CD4-positive, alpha-beta T cell (primary cell): Measurements from ENCODE around the gene SETD3. TPM values are rescaled to one million over a fixed set of nuclear protein-coding genes. Genes with fewer than 3 reads are reported as not detected.

ENCODE experiments used
- ATAC-seq: fragments of 200-7000 bp; cut with Tn5 transposase; one replicate; pipeline ENCODE4 v1.10.0; 2022; ENCODE audit warnings: mild to moderate bottlenecking; ENCODE audit not compliant: poor library complexity
- CTCF ChIA-PET: fragments of 350-600 bp; sonication (Branson Sonifier 250); formaldehyde crosslinking; loops from one replicate; lab custom pipeline; 2021; ENCODE audit warnings: antibody characterized with exemption, inconsistent platforms; lab: Charles Lee
- POLR2A ChIA-PET: fragments of 350-600 bp; sonication (Branson Sonifier 250); formaldehyde crosslinking; loops from one replicate; lab custom pipeline; 2021; ENCODE audit warnings: antibody characterized with exemption, inconsistent platforms; lab: Charles Lee
- DNase-seq, 14 experiments: peaks; one replicate each; pipeline ENCODE4 v3.0.0-alpha.2; 2013 to 2020; ENCODE audit warnings: mixed read lengths in 2 of 14
- H3K27ac ChIP-seq, 2 donors: one replicate each; pipeline versions ENCODE4 v1.5.1 to v1.7.0; 2013; ENCODE audit warnings: low read length in 2 of 2, low read depth in 1 of 2, mild to moderate bottlenecking in 1 of 2
- H3K27me3 ChIP-seq, 2 experiments: 1 replicate in 1 of 2; 2 replicates in 1 of 2; pipeline versions ENCODE4 v1.6.1 to v1.7.0; 2013; ENCODE audit warnings: low read length in 2 of 2, control low read depth in 1 of 2, mild to moderate bottlenecking in 1 of 2, moderate library complexity in 1 of 2; ENCODE audit not compliant: insufficient read depth in 2 of 2, control insufficient read depth in 1 of 2
- H3K36me3 ChIP-seq: one replicate; pipeline ENCODE4 v1.6.1; 2013; ENCODE audit warnings: low read length, control low read depth; ENCODE audit not compliant: insufficient read depth
- H3K4me1 ChIP-seq: one replicate; pipeline ENCODE4 v1.6.1; 2013; ENCODE audit warnings: low read length, control low read depth; ENCODE audit not compliant: insufficient read depth
- H3K4me3 ChIP-seq: one replicate; pipeline ENCODE4 v1.5.1; 2013; ENCODE audit warnings: mild to moderate bottlenecking, low read length, moderate library complexity
- H3K9me3 ChIP-seq, 2 experiments: 1 replicate in 1 of 2; 2 replicates in 1 of 2; pipeline versions ENCODE4 v1.6.1 to v1.7.0; 2013; ENCODE audit warnings: low read length in 2 of 2, mild to moderate bottlenecking in 2 of 2, control low read depth in 1 of 2, moderate library complexity in 1 of 2; ENCODE audit not compliant: control insufficient read depth in 1 of 2, insufficient read depth in 1 of 2
- H3K27ac Mint-ChIP-seq: one replicate; pipeline ENCODE4 v1.8.0; 2020; ENCODE audit warnings: mixed read lengths
- H3K27me3 Mint-ChIP-seq: one replicate; pipeline ENCODE4 v1.8.0; 2021; ENCODE audit warnings: mixed read lengths
- H3K36me3 Mint-ChIP-seq: one replicate; pipeline ENCODE4 v1.8.0; 2021; ENCODE audit warnings: low read depth, mixed read lengths
- H3K4me1 Mint-ChIP-seq: one replicate; pipeline ENCODE4 v1.8.0; 2021; ENCODE audit warnings: low read depth, mixed read lengths
- H3K4me3 Mint-ChIP-seq: one replicate; pipeline ENCODE4 v1.8.0; 2020; ENCODE audit warnings: mild to moderate bottlenecking, mixed read lengths
- H3K9me3 Mint-ChIP-seq: one replicate; pipeline ENCODE4 v1.8.0; 2020; ENCODE audit warnings: mixed read lengths
- intact Hi-C, 2 experiments: fragments of 100-400 bp; cut with DNase I in 1 of 2; cut with micrococcal nuclease in 1 of 2; formaldehyde crosslinking; loops; one replicate each; pipeline versions ENCODE4 v1.15.1 to v1.9.0; 2023 to 2025; cut with DNase I, micrococcal nuclease
- total RNA-seq, 174 experiments: library from RNA in 2 of 174; stranded (reverse) in 2 of 174; gene quantifications; one replicate each; pipeline ENCODE4 v1.2.3 and lab custom pipeline; 2021 to 2026
- TF ChIP-seq, protein P1 (sequence below): fragments of 200-600 bp; IDR thresholded peaks from one replicate; pipeline ENCODE4 v1.8.0; 2022; ENCODE audit warnings: antibody characterized with exemption, mild to moderate bottlenecking

The SETD3 gene
- total RNA-seq, 2 experiments from 2014 or later, result 46.1 to 51.4 TPM

DNA sequence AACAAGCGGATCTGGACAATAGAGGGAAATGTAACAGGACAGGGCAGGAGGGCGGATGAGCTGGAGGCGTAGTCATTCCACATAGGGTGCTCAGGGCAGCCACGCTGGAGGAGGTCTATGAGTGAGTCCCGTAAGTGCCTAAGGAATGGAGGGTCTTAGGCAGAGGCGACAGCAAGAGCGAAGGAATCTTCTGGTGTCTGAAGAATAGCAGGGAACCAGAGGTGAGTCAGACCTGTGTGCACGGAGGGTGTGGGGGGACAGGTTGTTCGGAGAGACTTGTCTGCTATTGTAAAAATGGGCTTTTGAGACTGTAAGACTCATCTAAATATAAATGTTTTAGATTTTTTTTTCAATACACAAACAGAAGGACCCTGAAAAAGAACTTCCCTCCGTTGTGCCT is 70.6 kb downstream of the SETD3 start:
- ChIA-PET CTCF (no interaction called here), POLR2A (no interaction called here)
- H3K4me1 Mint-ChIP-seq, result peaks cover 6% of the 10 kb centered on the region
- ATAC-seq (no peak), DNase-seq (no peak)
- no peaks in the 10 kb centered on the region for H3K27me3 Mint-ChIP-seq
- Histone ChIP-seq H3K36me3 (peaks cover 63% of the 10 kb centered on the region), H3K27me3 (no peaks in the 10 kb centered on the region), H3K27ac (no peak overlapping the region), H3K4me3 (no peak overlapping the region), H3K9me3 (no peaks in the 10 kb centered on the region), H3K4me1 (no peaks in the 10 kb centered on the region)
- H3K4me3 Mint-ChIP-seq, result no peak overlapping the region
- H3K9me3 Mint-ChIP-seq, result no peaks in the 10 kb centered on the region
- TF ChIP-seq, protein P1, sequence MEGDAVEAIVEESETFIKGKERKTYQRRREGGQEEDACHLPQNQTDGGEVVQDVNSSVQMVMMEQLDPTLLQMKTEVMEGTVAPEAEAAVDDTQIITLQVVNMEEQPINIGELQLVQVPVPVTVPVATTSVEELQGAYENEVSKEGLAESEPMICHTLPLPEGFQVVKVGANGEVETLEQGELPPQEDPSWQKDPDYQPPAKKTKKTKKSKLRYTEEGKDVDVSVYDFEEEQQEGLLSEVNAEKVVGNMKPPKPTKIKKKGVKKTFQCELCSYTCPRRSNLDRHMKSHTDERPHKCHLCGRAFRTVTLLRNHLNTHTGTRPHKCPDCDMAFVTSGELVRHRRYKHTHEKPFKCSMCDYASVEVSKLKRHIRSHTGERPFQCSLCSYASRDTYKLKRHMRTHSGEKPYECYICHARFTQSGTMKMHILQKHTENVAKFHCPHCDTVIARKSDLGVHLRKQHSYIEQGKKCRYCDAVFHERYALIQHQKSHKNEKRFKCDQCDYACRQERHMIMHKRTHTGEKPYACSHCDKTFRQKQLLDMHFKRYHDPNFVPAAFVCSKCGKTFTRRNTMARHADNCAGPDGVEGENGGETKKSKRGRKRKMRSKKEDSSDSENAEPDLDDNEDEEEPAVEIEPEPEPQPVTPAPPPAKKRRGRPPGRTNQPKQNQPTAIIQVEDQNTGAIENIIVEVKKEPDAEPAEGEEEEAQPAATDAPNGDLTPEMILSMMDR, result no peak
- no peak overlapping the region for H3K27ac Mint-ChIP-seq
- peaks cover 83% of the 10 kb centered on the region for H3K36me3 Mint-ChIP-seq
- intact Hi-C loops, result no loop called here

DNA sequence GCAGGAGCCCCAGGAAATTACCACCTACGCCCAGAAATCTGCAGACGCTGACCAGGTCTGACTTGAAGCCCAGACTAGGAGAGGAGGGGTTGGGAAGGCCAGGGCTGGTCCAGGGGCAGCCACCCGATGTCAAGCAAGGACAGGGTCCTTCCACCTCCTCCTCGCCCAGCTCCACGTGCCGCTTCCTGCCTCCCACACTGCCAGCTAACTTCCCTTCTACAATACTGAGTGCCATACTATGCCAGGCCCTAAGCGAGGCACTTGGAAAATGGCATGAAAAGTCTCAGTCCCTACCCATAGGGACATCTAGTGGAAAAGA is 71.7 kb downstream of the SETD3 start:
- Histone ChIP-seq H3K4me1 (no peaks in the 10 kb centered on the region), H3K27me3 (no peaks in the 10 kb centered on the region), H3K36me3 (peaks cover 74% of the 10 kb centered on the region), H3K9me3 (no peaks in the 10 kb centered on the region), H3K27ac (no peak overlapping the region), H3K4me3 (no peak overlapping the region)
- intact Hi-C loops, result no loop called here
- DNase-seq, result no peak
- Mint-ChIP-seq H3K27me3 (no peaks in the 10 kb centered on the region), H3K9me3 (no peaks in the 10 kb centered on the region), H3K4me1 (peaks cover 6% of the 10 kb centered on the region), H3K4me3 (no peak overlapping the region), H3K27ac (no peak overlapping the region), H3K36me3 (peaks cover 86% of the 10 kb centered on the region)
- no peak for ATAC-seq
- ChIA-PET POLR2A (no interaction called here), CTCF (no interaction called here)
- TF ChIP-seq, protein P1, result no peak

- Histone ChIP-seq H3K27ac (no peak overlapping the region), H3K27me3 (no peaks in the 10 kb centered on the region), H3K4me1 (no peaks in the 10 kb centered on the region), H3K4me3 (no peak overlapping the region), H3K36me3 (peaks cover 74% of the 10 kb centered on the region), H3K9me3 (no peaks in the 10 kb centered on the region)
- intact Hi-C loops, result no loop called here
- Mint-ChIP-seq H3K4me3 (no peak overlapping the region), H3K4me1 (peaks cover 6% of the 10 kb centered on the region), H3K9me3 (no peaks in the 10 kb centered on the region), H3K27me3 (no peaks in the 10 kb centered on the region), H3K36me3 (peaks cover 86% of the 10 kb centered on the region), H3K27ac (no peak overlapping the region)
- ChIA-PET POLR2A (no interaction called here), CTCF (no interaction called here)
- no peak for ATAC-seq
- TF ChIP-seq, protein P1, result no peak
- DNase-seq, result no peak
These were observed 72.2 kb downstream of the SETD3 start for GRCh38 chr14:99408286-99408970.
